ENCODE results near the gene RALGDS. TPM values are rescaled to one million over a fixed set of nuclear protein-coding genes. Genes with fewer than 3 reads are reported as not detected.

RALGDS gene
- total and polyA plus RNA-seq, 2 donors (not counting 3 experiments of a cell fraction or from before 2014, with no cell fraction given), result 41.4 to 60.0 TPM

GRCh38 chr9:133167096-133167730, 46.2 kb upstream of the RALGDS start:
- no peak for FAIRE-seq
- Histone ChIP-seq H3K9me3 (replicated peaks; ENCODE audit: control insufficient read depth, insufficient read depth, low read length) (no peaks in the 10 kb centered on the region), H3K9ac (replicated peaks; ENCODE audit: extremely low read depth, insufficient read depth, low read length) (no peak overlapping the region), H3K4me2 (ENCODE audit: insufficient read depth, low read length) (no peak overlapping the region), H2AFZ (ENCODE audit: low read depth, low read length) (no peak overlapping the region), H3K79me2 (ENCODE audit: control insufficient read depth, insufficient read depth, low read length) (no peaks in the 10 kb centered on the region), H3K9me1 (replicated peaks; ENCODE audit: control insufficient read depth, extremely low read depth, insufficient read depth, low read length) (no peaks in the 10 kb centered on the region), H4K20me1 (replicated peaks; ENCODE audit: control insufficient read depth, extremely low read depth, insufficient read depth, low read length) (no peaks in the 10 kb centered on the region), H3K36me3 (ENCODE audit: control insufficient read depth in 2 of 2, extremely low read depth in 1 of 2, insufficient read depth in 2 of 2, low read length in 2 of 2) (no peaks in the 10 kb centered on the region), H3K27me3 (ENCODE audit: control insufficient read depth in 2 of 2, insufficient read depth in 2 of 2, low read length in 2 of 2) (no peaks in the 10 kb centered on the region), H3K27ac (ENCODE audit: insufficient read depth, low read depth, low read length) (no peak overlapping the region), H3K4me3 (replicated peaks in 1 of 3; ENCODE audit: insufficient read depth in 1 of 3, low read depth in 1 of 3, low read length in 3 of 3) (no peak overlapping the region), H3K4me1 (ENCODE audit: control insufficient read depth, extremely low read depth, insufficient read depth, low read length) (peaks cover 3% of the 10 kb centered on the region)
- dilution Hi-C loops (cut with MboI; ENCODE audit: extremely low pct_ligation_motif_present, low sequenced_read_pairs), result no loop called here
- no peak for TF ChIP-seq JUN (IDR thresholded peaks at IDR 0.05; ENCODE audit: borderline replicate concordance, insufficient read depth, insufficient read length, low read depth)
- TF ChIP-seq POLR2A (IDR thresholded peaks at IDR 0.05; ENCODE audit: low read depth, low read length), result no peak
- TF ChIP-seq EZH2 (IDR thresholded peaks at IDR 0.05; ENCODE audit: borderline replicate concordance, low read depth, low read length, severe bottlenecking), result no peak
- TF ChIP-seq POLR2AphosphoS5 (IDR thresholded peaks at IDR 0.05; ENCODE audit: insufficient read depth, low read depth, low read length), result no peak
- no peak for TF ChIP-seq FOS (IDR thresholded peaks at IDR 0.05; ENCODE audit: borderline replicate concordance, insufficient read depth, low read length)
- TF ChIP-seq MAX (IDR thresholded peaks at IDR 0.05; ENCODE audit: insufficient read depth, insufficient read length), result no peak
- TF ChIP-seq MYC (IDR thresholded peaks at IDR 0.05; ENCODE audit: low read depth, low read length), result no peak
- TF ChIP-seq, protein P1, sequence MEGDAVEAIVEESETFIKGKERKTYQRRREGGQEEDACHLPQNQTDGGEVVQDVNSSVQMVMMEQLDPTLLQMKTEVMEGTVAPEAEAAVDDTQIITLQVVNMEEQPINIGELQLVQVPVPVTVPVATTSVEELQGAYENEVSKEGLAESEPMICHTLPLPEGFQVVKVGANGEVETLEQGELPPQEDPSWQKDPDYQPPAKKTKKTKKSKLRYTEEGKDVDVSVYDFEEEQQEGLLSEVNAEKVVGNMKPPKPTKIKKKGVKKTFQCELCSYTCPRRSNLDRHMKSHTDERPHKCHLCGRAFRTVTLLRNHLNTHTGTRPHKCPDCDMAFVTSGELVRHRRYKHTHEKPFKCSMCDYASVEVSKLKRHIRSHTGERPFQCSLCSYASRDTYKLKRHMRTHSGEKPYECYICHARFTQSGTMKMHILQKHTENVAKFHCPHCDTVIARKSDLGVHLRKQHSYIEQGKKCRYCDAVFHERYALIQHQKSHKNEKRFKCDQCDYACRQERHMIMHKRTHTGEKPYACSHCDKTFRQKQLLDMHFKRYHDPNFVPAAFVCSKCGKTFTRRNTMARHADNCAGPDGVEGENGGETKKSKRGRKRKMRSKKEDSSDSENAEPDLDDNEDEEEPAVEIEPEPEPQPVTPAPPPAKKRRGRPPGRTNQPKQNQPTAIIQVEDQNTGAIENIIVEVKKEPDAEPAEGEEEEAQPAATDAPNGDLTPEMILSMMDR (IDR thresholded peaks at IDR 0.05; ENCODE audit: extremely low read depth in 1 of 2, insufficient read depth in 1 of 2, low read depth in 1 of 2, low read length in 2 of 2), result no peak
- no peak for TF ChIP-seq GATA2 (IDR thresholded peaks at IDR 0.05; ENCODE audit: insufficient read depth, insufficient read length, low read depth, low read length)
- no TSS peak for BruUV-seq (replicated peaks)
- ChIA-PET CTCF (interaction anchor here (0.8 to 2.5 kb wide), 6 partner anchors 9 to 319 kb away, joined by 3 to 11 read pairs (median 4); no protein-coding TSS in a partner anchor), POLR2A (no interaction called here)
- DNase-seq (ENCODE audit: low read depth, low spot score), result no peak
- intact Hi-C loops (cut with micrococcal nuclease), result no loop called here

All from endothelial cell of umbilical vein (primary cell).